ENCODE results near the gene EBF4. TPM values are rescaled to one million over a fixed set of nuclear protein-coding genes. Genes with fewer than 3 reads are reported as not detected.

Gene EBF4
- total RNA-seq, 1 experiment from 2014 or later, result not detected

DNA sequence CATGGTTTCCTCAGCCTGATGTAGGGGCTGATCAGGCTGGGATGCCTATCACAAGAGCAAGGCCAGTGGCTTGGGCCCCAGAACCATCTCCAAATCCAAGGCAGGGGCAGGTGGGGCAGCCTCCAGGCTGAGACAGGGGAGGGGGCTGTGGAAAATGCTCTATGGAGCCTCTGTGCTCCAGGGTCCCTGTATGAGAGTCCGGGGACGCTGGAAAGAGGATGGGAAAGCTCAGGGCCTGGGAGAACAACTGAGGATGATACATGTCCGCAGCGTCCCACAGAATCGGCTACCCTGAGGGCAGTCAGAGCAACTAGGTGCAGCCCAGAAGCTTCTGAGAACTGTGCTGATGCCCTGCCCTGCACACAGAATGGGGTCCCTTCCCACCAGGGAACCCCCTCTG is 64.4 kb downstream of the EBF4 start:
- peaks cover 40% of the 10 kb centered on the region for H3K27me3 Mint-ChIP-seq (ENCODE audit: insufficient read depth, unreplicated experiment)
- no peaks in the 10 kb centered on the region for H3K36me3 Mint-ChIP-seq (ENCODE audit: insufficient read depth, unreplicated experiment)
- intact Hi-C loops (cut with micrococcal nuclease), result no loop called here
- no peak for DNase-seq (ENCODE audit: unreplicated experiment)
- H3K9me3 Mint-ChIP-seq (ENCODE audit: unreplicated experiment), result no peaks in the 10 kb centered on the region
- TF ChIP-seq, protein P1, sequence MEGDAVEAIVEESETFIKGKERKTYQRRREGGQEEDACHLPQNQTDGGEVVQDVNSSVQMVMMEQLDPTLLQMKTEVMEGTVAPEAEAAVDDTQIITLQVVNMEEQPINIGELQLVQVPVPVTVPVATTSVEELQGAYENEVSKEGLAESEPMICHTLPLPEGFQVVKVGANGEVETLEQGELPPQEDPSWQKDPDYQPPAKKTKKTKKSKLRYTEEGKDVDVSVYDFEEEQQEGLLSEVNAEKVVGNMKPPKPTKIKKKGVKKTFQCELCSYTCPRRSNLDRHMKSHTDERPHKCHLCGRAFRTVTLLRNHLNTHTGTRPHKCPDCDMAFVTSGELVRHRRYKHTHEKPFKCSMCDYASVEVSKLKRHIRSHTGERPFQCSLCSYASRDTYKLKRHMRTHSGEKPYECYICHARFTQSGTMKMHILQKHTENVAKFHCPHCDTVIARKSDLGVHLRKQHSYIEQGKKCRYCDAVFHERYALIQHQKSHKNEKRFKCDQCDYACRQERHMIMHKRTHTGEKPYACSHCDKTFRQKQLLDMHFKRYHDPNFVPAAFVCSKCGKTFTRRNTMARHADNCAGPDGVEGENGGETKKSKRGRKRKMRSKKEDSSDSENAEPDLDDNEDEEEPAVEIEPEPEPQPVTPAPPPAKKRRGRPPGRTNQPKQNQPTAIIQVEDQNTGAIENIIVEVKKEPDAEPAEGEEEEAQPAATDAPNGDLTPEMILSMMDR (IDR thresholded peaks at IDR 0.05; ENCODE audit: unreplicated experiment), result no peak
- ChIA-PET CTCF (no interaction called here), POLR2A (interaction anchor here (1.1 kb wide), 1 partner anchor 23 kb away, joined by 3 read pairs; no protein-coding TSS in a partner anchor)
- peaks cover 5% of the 10 kb centered on the region for H3K4me1 Mint-ChIP-seq (ENCODE audit: insufficient read depth, unreplicated experiment)
- no TSS peak for BruUV-seq (replicated peaks)
- H3K4me3 Mint-ChIP-seq (ENCODE audit: unreplicated experiment), result no peak overlapping the region
- no peak overlapping the region for H3K27ac Mint-ChIP-seq (ENCODE audit: low read depth, unreplicated experiment)

DNA sequence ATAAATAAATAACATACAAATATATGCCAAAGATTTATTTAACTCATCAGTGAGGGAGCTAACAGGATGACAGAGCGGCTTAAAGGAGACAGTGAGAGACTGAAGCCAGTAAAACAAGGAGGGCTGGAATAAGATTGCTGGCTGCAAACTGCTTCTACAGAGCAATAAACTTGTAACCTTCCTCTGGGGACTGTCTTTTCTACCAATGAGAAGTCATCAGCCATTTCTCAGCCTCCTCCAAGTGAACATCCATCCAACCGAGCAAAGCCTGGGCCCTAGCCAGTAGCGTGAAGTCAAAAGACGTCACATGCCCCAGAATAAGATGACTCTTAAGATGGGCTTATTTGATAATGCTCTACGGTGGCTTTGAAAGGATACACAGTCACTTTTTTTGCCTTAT is 65.4 kb downstream of the EBF4 start:
- no peaks in the 10 kb centered on the region for H3K36me3 Mint-ChIP-seq (ENCODE audit: insufficient read depth, unreplicated experiment)
- H3K4me1 Mint-ChIP-seq (ENCODE audit: insufficient read depth, unreplicated experiment), result peaks cover 5% of the 10 kb centered on the region

DNA sequence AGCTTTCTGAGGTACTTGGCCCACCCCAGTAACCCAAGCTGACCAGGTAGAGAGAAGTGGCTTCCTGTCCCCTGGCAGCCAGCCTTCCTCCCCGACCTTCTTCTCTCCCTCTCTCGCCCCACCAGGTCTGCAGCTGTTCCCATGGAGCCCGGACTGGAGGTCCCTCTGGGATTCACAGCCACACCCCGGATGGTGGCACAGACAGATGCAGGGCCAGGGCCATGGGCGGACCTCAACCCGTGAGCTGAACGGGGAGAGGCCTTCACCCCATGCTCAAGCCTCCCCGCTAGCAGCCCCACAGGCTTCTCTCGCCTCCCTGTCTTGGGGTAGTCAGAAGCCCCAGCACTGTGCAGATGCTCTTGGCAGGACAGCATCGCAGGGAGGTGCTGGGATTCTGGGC is 66.6 kb downstream of the EBF4 start:
- Mint-ChIP-seq H3K27ac (ENCODE audit: low read depth, unreplicated experiment) (no peak overlapping the region), H3K4me3 (ENCODE audit: unreplicated experiment) (no peak overlapping the region), H3K4me1 (ENCODE audit: insufficient read depth, unreplicated experiment) (peaks cover 5% of the 10 kb centered on the region), H3K9me3 (ENCODE audit: unreplicated experiment) (no peaks in the 10 kb centered on the region), H3K36me3 (ENCODE audit: insufficient read depth, unreplicated experiment) (no peaks in the 10 kb centered on the region), H3K27me3 (ENCODE audit: insufficient read depth, unreplicated experiment) (peaks cover 32% of the 10 kb centered on the region)
- no peak for DNase-seq (ENCODE audit: unreplicated experiment)
- ChIA-PET CTCF (no interaction called here), POLR2A (no interaction called here)
- no TSS peak for BruUV-seq (replicated peaks)
- TF ChIP-seq, protein P1 (IDR thresholded peaks at IDR 0.05; ENCODE audit: unreplicated experiment), result no peak
- intact Hi-C loops (cut with micrococcal nuclease), result no loop called here

More for the DNA sequence above, 65.4 kb downstream of the EBF4 start:
- TF ChIP-seq, protein P1 (IDR thresholded peaks at IDR 0.05; ENCODE audit: unreplicated experiment), result no peak
- H3K9me3 Mint-ChIP-seq (ENCODE audit: unreplicated experiment), result no peaks in the 10 kb centered on the region
- H3K4me3 Mint-ChIP-seq (ENCODE audit: unreplicated experiment), result no peak overlapping the region
- peaks cover 36% of the 10 kb centered on the region for H3K27me3 Mint-ChIP-seq (ENCODE audit: insufficient read depth, unreplicated experiment)
- no peak for DNase-seq (ENCODE audit: unreplicated experiment)
- no TSS peak for BruUV-seq (replicated peaks)
- POLR2A ChIA-PET, result interaction anchor here (0.5 to 1.1 kb wide), 3 partner anchors 9 to 242 kb away, joined by 3 read pairs; no protein-coding TSS in a partner anchor
- CTCF ChIA-PET, result no interaction called here
- intact Hi-C loops (cut with micrococcal nuclease), result no loop called here
- no peak overlapping the region for H3K27ac Mint-ChIP-seq (ENCODE audit: low read depth, unreplicated experiment)

DNA sequence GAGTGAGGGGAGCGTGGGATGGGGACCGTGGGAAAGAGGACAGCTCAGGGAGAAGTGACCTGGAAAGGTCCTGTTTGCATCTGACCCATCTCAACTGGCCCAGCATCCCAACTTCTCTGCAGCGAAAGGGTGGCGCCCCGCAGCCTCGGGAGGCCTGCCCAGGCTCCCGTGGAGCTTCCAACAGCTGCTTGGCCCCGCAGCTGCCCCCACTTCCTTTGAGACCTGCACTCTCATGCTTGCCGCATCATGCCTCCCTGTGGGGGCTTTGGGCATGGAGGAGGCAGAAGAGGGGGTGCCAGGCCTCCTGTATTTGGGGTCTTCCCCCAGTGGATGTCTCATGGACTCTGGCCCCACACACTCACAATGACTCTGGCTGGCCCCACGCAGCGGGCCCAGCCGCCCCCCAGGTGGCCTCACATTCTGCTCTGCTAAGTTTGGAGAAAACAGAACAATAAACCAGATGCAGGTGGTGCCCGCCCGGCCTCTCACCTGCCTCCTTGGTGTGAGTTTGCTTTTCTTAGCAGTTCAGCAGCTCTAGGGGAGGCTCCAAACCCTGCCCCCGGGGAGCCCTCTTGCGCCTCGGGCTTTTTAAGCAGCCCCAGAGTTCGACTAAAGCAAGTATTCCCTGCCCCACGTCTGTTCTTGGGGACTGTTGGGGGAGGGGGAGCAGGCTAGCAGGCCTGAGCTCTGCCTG is 67.2 kb downstream of the EBF4 start:
- peaks cover 29% of the 10 kb centered on the region for H3K27me3 Mint-ChIP-seq (ENCODE audit: insufficient read depth, unreplicated experiment)
- no peak overlapping the region for H3K4me3 Mint-ChIP-seq (ENCODE audit: unreplicated experiment)
- no peak overlapping the region for H3K27ac Mint-ChIP-seq (ENCODE audit: low read depth, unreplicated experiment)
- no peak for DNase-seq (ENCODE audit: unreplicated experiment)
- no peaks in the 10 kb centered on the region for H3K36me3 Mint-ChIP-seq (ENCODE audit: insufficient read depth, unreplicated experiment)
- BruUV-seq (replicated peaks), result no TSS peak
- no peaks in the 10 kb centered on the region for H3K9me3 Mint-ChIP-seq (ENCODE audit: unreplicated experiment)
- intact Hi-C loops (cut with micrococcal nuclease), result no loop called here
- TF ChIP-seq, protein P1 (IDR thresholded peaks at IDR 0.05; ENCODE audit: unreplicated experiment), result no peak
- ChIA-PET CTCF (interaction anchor here (0.5 kb wide), 1 partner anchor 31 kb away, joined by 3 read pairs; no protein-coding TSS in a partner anchor), POLR2A (no interaction called here)
- peaks cover 5% of the 10 kb centered on the region for H3K4me1 Mint-ChIP-seq (ENCODE audit: insufficient read depth, unreplicated experiment)

Data from MCF 10A (cell line).